Measurements from ENCODE around the gene SMARCC2.

- no peak for TF ChIP-seq CTCF (IDR thresholded peaks at IDR 0.05)
- TF ChIP-seq POLR2AphosphoS5 (IDR thresholded peaks at IDR 0.05; ENCODE audit: low read depth, low read length): no peak
- no peak for TF ChIP-seq TCF7L2 (IDR thresholded peaks at IDR 0.05; ENCODE audit: low read depth, low read length)
- no peak for TF ChIP-seq REST (IDR thresholded peaks at IDR 0.05; ENCODE audit: insufficient read depth in 1 of 2, low read depth in 2 of 2, low read length in 1 of 2)
Observed at GRCh38 chr12:56222531-56222895, 33.2 kb upstream of the SMARCC2 start.

Measured in Panc1 (cell line).